Hematopoietic multipotent progenitor cell treated with erythropoietin and hydrocortisone succinate and interleukin-3 and kit ligand, for 8 days (in vitro differentiated cells): Measurements from ENCODE around the gene COQ3.

Experiments
- DNase-seq: peaks from one replicate; pipeline ENCODE4 v3.0.0-alpha.2; 2015

COQ3 gene

GRCh38 chr6:99324996-99325395 is 69.0 kb downstream of the COQ3 start:
- no peak for DNase-seq
